Measurements from ENCODE around the gene FAM8A1.
"Not testable (repeated sequence)": the region's sequence is repeated elsewhere in the genome, so short reads cannot be mapped to it uniquely, and the experiment has no call there.

FAM8A1 gene

GRCh38 chr6:17599877-17600526, at the start of gene FAM8A1:
FAM8A1 (plus strand) TSS chr6:17600302; CDS start chr6:17600410, 108 bp downstream.
- peak; percentile 91 for DNase-seq (ENCODE audit: low spot score)

DNA sequence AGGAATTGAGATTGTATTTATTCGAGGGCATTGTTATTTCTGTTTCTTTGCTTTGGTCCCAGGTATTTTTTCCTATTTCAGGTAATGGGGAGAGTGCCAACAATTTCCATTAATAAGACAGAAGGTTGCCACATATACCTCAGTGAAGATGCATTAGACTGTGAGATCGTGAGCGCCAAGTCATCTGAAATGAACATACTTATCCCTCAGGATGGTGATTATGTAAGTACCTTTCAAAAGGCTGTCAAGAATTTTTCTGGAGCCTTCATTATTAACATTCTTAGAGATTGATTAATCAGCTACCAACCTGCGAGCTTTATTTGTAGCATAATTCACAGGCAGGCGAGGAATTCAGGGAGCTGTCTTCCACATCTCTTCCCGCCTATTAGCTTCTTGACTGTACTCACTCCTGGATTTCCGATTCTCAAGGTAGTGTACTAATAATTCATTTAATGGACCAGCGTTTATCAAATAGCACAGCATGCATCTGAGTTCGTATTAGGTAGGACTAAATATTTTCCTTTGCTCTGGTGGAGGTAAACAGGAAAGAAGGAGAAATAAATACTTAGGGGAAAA, 48.6 kb upstream of the FAM8A1 start:
- no peak for DNase-seq (ENCODE audit: low spot score)

DNA sequence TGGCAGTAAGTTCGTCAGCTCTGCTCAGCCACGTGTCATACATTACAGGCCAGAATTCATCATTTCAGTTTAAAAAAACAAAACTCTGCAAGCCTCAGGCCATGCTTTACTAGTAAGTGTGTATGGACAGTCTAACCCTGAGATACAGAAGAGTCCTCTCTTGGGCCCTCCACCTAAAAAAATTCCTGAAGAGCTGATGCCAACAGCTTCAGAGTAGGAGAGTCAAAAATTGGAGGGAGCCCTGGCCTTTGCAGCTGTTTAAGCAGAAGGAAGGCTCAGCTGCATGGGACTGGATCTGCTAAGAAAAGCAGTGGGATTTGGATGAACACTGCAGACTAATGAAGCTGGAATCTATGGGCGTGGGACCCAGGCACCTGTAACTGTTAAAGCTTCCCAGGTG, 47.2 kb upstream of the FAM8A1 start:
- DNase-seq (ENCODE audit: low spot score): no peak

DNA sequence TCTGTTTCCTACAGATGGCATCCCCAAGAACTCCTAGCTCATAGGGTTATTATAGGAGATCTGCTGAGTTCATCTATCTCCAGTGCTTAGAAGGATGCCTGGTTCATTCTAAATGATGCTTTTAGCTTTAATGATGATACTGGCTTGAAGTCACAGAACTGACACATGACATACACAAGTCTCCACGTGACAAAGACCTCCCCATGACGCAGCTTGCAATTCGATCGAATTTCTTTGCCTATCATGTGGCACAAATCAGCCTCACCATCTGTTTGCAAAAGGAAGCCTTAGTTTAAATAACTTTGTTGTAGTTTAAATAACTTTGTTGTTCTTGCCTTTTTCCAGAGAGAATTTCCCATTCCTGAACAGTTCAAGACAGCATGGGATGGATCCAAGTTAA, 44.1 kb upstream of the FAM8A1 start:
- no peak for DNase-seq (ENCODE audit: low spot score)

GRCh38 chr6:17562636-17563035, 37.5 kb upstream of the FAM8A1 start:
- DNase-seq (ENCODE audit: low spot score): no peak

- DNase-seq (ENCODE audit: low spot score): no peak
Measured at GRCh38 chr6:17565399-17565798, 34.7 kb upstream of the FAM8A1 start.

- DNase-seq (ENCODE audit: low spot score): no peak
Measured at GRCh38 chr6:17574866-17575560, 25.1 kb upstream of the FAM8A1 start.

DNA sequence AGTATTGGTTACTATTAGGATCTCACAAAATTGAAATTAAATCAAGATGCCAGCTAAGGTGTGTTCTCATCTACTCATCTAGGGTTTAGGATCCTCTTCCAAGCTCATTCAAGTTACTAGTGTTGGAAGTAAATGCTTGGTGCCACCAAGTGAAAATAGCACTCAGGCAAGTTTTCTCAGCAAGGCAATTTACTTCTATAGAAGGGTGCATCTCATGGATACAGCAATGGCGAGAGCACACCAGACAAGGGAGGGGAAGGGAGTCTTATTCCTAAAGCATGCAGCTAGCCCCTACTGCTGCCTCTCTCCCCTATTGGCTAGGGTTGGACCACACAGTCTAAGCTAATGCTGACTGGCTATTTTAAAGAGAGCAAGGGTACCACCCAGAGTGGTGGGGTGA, 23.0 kb upstream of the FAM8A1 start:
- no peak for DNase-seq (ENCODE audit: low spot score)

GRCh38 chr6:17580518-17581048, 19.5 kb upstream of the FAM8A1 start:
- no peak for DNase-seq (ENCODE audit: low spot score)

DNA sequence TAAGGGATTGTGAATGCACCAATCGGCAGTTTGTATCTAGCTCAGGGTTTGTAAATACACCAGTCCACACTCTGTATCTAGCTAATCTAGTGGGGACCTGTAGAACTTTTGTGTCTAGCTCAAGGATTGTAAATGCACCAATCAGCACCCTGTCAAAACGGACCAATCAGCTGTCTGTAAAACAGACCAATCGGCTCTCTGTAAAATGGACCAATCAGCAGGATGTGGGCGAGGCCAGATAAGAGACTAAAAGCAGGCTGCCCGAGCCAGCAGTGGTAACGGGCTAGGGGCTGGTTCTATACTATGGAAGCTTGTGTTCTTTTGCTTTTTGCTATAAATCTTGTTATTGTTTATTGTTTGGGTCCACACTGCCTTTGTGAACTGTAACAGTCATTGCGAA, 18.8 kb upstream of the FAM8A1 start:
- DNase-seq (ENCODE audit: low spot score): not testable (repeated sequence)

DNA sequence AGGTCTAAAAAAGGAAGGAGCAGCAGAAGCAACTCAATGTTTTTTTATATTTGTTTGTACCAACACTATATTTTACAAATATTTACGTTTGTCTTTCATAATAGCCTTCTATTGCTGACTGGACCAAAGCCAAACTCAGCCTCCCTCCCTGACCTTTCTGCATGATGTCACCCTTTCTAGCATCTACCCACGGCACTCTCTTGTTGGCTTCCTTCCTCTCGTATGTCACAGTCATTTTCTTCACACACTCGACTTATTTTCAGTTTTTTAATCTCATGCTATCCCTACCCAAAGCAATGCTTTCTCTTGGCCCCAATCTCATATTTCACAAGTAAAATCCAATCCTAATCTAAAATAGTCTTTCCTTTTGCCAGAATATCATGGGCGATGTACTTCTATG, 16.3 kb upstream of the FAM8A1 start:
- no peak for DNase-seq (ENCODE audit: low spot score)

DNA sequence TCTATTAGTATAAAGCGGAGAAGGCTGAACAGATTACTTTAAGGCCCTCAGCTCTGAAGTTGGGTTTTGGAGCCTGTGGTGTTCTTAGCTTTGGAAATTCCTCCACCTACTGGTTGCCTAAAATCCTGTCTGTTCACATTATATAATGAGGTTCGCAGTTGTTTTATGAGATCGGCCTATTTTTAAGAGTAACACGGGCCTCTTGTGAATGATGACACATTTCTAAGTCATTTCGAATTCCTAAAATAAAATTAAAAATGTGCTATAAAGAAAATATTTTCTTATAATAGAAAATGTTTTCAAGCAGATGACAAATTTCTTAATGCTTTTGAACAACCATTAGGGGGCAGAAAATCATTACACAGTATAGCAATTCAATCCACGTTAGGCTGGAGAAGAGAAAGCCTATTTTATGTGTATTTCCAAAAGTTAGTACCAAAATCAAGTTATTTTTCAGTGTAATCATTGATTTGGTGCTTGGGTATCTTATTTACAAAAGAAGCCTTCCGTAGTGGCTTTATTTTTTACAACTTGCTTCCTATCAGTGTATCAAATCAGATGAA, 15.8 kb upstream of the FAM8A1 start:
- peak; percentile 18 for DNase-seq (ENCODE audit: low spot score)

- DNase-seq (ENCODE audit: low spot score): no peak
Measured at GRCh38 chr6:17585766-17586490, 14.2 kb upstream of the FAM8A1 start.

- not testable (repeated sequence) for DNase-seq (ENCODE audit: low spot score)
Measured at GRCh38 chr6:17586623-17587022, 13.5 kb upstream of the FAM8A1 start.

GRCh38 chr6:17588011-17588410, 12.1 kb upstream of the FAM8A1 start:
- DNase-seq (ENCODE audit: low spot score): no peak

DNA sequence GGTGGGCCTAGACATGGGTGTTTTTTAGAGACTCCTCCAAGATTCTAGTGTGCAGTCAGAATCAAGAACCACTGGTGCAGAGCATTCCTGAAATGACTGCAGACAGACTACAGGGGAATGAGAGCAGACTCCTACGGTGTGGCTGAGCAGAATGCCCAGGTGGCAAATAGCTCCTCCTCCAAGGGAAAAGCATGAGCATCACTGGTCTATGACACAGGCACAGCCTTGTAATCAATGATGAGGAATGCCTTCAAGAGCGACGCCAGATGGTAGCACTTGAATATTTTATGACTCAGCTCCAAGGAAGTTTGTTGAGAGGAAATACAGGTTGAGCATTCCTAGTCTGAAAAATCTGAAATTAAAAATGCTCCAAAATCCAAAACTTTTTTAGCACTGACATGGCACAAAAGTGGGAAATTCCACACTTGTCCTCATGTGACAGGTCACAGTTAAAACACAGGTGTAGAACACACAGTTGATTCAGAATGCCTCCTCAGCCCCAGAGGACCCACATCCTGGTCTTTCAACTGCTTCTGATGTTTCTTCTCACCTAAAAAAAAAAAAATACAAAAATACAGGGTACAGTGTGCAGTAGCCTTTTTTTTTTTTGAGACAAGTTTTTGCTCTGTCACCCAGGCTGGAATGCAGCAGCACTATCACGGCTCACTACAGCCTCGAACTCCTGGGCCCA, 10.6 kb upstream of the FAM8A1 start:
- no peak for DNase-seq (ENCODE audit: low spot score)

DNA sequence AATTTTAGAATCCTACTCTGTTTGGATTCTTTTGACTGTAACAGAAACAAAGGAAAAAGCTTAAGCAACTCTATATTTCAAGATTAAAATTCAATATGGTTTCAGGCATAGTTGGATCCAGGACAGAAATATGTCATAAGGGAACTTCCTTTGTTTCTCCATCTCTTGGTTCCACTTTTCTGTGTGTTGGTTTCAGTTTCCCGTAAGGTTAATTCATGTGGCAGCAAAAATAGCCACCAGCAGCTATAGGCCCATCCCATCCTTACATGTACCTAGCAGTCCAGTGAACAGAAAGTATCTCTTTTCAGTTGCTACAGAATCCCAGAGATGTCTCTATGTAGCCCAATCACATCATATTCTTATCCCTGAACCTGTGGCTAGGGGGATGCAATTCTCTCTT, 8.8 kb upstream of the FAM8A1 start:
- no peak for DNase-seq (ENCODE audit: low spot score)

DNA sequence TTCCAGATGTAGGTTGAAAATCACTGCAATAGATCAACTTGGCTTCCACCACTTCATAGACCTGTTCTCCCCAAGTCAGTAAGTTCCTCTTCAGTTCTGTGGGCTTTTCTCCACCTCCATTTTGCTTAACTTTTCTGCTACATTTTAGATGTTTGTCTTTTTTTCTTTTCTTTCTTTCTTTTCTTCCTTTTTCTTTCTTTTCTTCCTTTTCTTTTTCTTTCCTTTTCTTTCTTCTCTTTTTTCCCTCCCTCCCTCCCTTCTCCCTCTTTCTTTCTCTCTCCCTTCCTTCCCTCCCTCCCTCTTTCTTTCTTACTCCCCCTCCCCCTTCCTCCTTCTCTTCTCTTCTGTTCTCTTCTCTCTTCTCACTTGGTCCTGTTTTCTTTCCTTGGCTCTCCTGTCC, 6.9 kb upstream of the FAM8A1 start:
- no peak for DNase-seq (ENCODE audit: low spot score)

- DNase-seq (ENCODE audit: low spot score): no peak
Measured at GRCh38 chr6:17596085-17596484, 4.0 kb upstream of the FAM8A1 start.

DNA sequence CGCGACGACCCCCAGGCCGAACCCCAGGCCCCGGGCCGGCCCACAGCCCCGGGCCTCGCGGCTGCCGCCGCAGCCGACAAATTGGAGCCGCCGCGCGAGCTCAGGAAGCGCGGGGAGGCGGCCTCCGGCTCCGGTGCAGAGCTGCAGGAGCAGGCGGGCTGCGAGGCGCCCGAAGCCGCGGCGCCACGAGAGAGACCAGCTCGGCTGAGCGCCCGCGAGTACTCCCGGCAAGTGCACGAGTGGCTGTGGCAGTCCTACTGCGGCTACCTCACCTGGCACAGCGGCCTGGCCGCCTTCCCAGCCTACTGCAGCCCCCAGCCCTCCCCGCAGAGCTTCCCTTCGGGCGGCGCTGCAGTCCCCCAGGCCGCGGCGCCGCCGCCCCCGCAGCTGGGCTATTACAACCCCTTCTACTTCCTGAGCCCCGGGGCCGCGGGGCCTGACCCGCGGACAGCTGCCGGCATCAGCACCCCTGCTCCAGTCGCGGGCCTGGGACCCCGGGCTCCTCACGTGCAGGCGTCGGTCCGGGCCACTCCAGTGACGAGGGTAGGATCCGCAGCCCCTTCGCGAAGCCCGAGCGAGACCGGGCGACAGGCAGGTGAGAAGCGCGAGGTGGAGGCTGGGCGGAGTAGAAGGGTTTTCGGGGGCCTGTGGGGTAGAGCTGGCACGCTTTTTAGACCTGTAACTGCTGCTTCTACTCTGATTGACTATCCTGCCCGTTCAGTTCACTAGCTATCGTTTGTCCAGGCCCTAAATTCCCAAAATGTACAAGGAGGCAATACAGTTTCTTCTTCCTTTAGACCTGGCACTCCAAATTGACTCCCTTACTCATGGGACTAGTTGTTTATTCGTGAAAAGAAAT, 654 bp downstream of the FAM8A1 start:
- peak; percentile 37 for DNase-seq (ENCODE audit: low spot score)

- no peak for DNase-seq (ENCODE audit: low spot score)
Measured at GRCh38 chr6:17601386-17601703, 1.2 kb downstream of the FAM8A1 start.

Measured in germinal center (tissue), 1 donor.